IMR-90 (cell line): ENCODE data around the gene FBXO33. TPM values are rescaled to one million over a fixed set of nuclear protein-coding genes. Genes with fewer than 3 reads are reported as not detected.

Experiments
- ATAC-seq: fragments of 200-7000 bp; cut with Tn5 transposase; 2 replicates; pipeline ENCODE4 v1.9.1; 2020; ENCODE audit warnings: low read depth, mild to moderate bottlenecking, moderate library complexity
- BruUV-seq: library from RNA; stranded (reverse); fragments of 400-500 nt; replicated peaks from 2 replicates; lab custom pipeline; 2021; lab: Mats Ljungman, UMichigan
- CTCF ChIA-PET: fragments of 300-600 bp; formaldehyde crosslinking; extraction: SDS; loops from one replicate; lab custom pipeline; 2021; ENCODE audit warnings: antibody characterized with exemption; lab: Yijun Ruan, JAX
- POLR2A ChIA-PET: fragments of 300-600 bp; sonication (Branson Sonifier 250); formaldehyde crosslinking; loops from one replicate; lab custom pipeline; 2022; ENCODE audit warnings: antibody characterized with exemption; ENCODE audit not compliant: unreplicated experiment; lab: Charles Lee
- DNase-seq: peaks from one replicate; pipeline ENCODE4 v3.0.0; 2013
- H2AFZ ChIP-seq: replicated peaks from 2 replicates; pipeline ENCODE3; 2013; ENCODE audit warnings: low read length, mild to moderate bottlenecking; ENCODE audit not compliant: poor library complexity
- H2AK5ac ChIP-seq: 2 replicates; pipeline ENCODE4 v1.6.1; 2013; ENCODE audit warnings: low read depth, low read length, inconsistent platforms
- H2AK9ac ChIP-seq: replicated peaks from 2 replicates; pipeline ENCODE3; 2013; ENCODE audit warnings: mild to moderate bottlenecking, low read depth, low read length, moderate library complexity; ENCODE audit not compliant: poor library complexity
- H2BK120ac ChIP-seq: 2 replicates; pipeline ENCODE4 v1.6.1; 2013; ENCODE audit warnings: low read depth, low read length, inconsistent platforms
- H2BK15ac ChIP-seq: 3 replicates; pipeline ENCODE4 v1.6.1; 2013; ENCODE audit warnings: low read depth, low read length, inconsistent platforms
- H2BK20ac ChIP-seq: 2 replicates; pipeline ENCODE4 v1.6.1; 2013; ENCODE audit warnings: low read depth, mild to moderate bottlenecking, inconsistent platforms, low read length, moderate library complexity
- H2BK5ac ChIP-seq: 2 replicates; pipeline ENCODE4 v1.6.1; 2013; ENCODE audit warnings: mild to moderate bottlenecking, low read depth, low read length, inconsistent platforms; ENCODE audit not compliant: poor library complexity, severe bottlenecking
- H3K14ac ChIP-seq: replicated peaks from 2 replicates; pipeline ENCODE4 v1.6.1; 2013; ENCODE audit warnings: low read depth, low read length, inconsistent platforms
- H3K18ac ChIP-seq: 2 replicates; pipeline ENCODE4 v1.6.1; 2013; ENCODE audit warnings: low read depth, low read length, control low read depth
- H3K23ac ChIP-seq: 2 replicates; pipeline ENCODE4 v1.6.1; 2013; ENCODE audit warnings: low read depth, low read length, inconsistent platforms
- H3K27ac ChIP-seq: 2 replicates; pipeline ENCODE4 v1.5.1; 2013; ENCODE audit warnings: mild to moderate bottlenecking, control low read depth, low read length; ENCODE audit not compliant: insufficient read depth
- H3K27me3 ChIP-seq: 2 replicates; pipeline ENCODE4 v1.6.1; 2013; ENCODE audit warnings: low read length; ENCODE audit not compliant: control insufficient read depth, insufficient read depth
- H3K36me3 ChIP-seq: 2 replicates; pipeline ENCODE4 v1.6.1; 2013; ENCODE audit warnings: low read length, mixed read lengths; ENCODE audit not compliant: control insufficient read depth, insufficient read depth
- H3K4ac ChIP-seq: 2 replicates; pipeline ENCODE4 v1.6.1; 2013; ENCODE audit warnings: low read depth, low read length, inconsistent platforms
- H3K4me1 ChIP-seq: 2 replicates; pipeline ENCODE4 v1.6.1; 2013; ENCODE audit warnings: low read length, mixed read lengths; ENCODE audit not compliant: control insufficient read depth, insufficient read depth
- H3K4me2 ChIP-seq: 2 replicates; pipeline ENCODE4 v1.6.1; 2013; ENCODE audit warnings: low read depth, mild to moderate bottlenecking, control low read depth, low read length, moderate library complexity
- H3K4me3 ChIP-seq: 2 replicates; pipeline ENCODE4 v1.5.1; 2013; ENCODE audit warnings: low read depth, mild to moderate bottlenecking, control low read depth, low read length, moderate library complexity; ENCODE audit not compliant: insufficient read depth
- H3K56ac ChIP-seq: 2 replicates; pipeline ENCODE4 v1.6.1; 2013; ENCODE audit warnings: low read length, inconsistent platforms; ENCODE audit not compliant: insufficient read depth; ENCODE audit errors: extremely low read depth
- H3K79me1 ChIP-seq, 2 experiments: 2 replicates each; pipeline ENCODE4 v1.6.1; 2013; ENCODE audit warnings: low read length in 2 of 2, inconsistent platforms in 1 of 2, low read depth in 1 of 2
- H3K9ac ChIP-seq: 2 replicates; pipeline ENCODE4 v1.6.1; 2013; ENCODE audit warnings: low read depth, low read length, control low read depth
- H3K9me1 ChIP-seq: 2 replicates; pipeline ENCODE4 v1.6.1; 2013; ENCODE audit warnings: low read length, inconsistent platforms; ENCODE audit not compliant: insufficient read depth
- H3K9me3 ChIP-seq: 2 replicates; pipeline ENCODE4 v1.6.1; 2013; ENCODE audit warnings: low read length; ENCODE audit not compliant: control insufficient read depth, insufficient read depth
- H4K20me1 ChIP-seq: 2 replicates; pipeline ENCODE4 v1.6.1; 2013; ENCODE audit warnings: low read length, inconsistent platforms; ENCODE audit not compliant: insufficient read depth
- H4K5ac ChIP-seq: 2 replicates; pipeline ENCODE4 v1.6.1; 2013; ENCODE audit warnings: mild to moderate bottlenecking, low read depth, low read length, control low read depth
- H4K8ac ChIP-seq, 2 experiments: 2 replicates each; pipeline ENCODE4 v1.6.1; 2013; ENCODE audit warnings: low read depth in 2 of 2, low read length in 2 of 2, control low read depth in 1 of 2, inconsistent platforms in 1 of 2
- H4K91ac ChIP-seq: 2 replicates; pipeline ENCODE4 v1.6.1; 2013; ENCODE audit warnings: low read depth, low read length, inconsistent platforms; ENCODE audit not compliant: insufficient read depth
- BHLHE40 ChIP-seq: fragments of 150-350 bp; IDR thresholded peaks from 2 replicates; pipeline ENCODE4 v1.6.1; 2016; ENCODE audit warnings: mild to moderate bottlenecking, low read depth, low read length
- CEBPB ChIP-seq: IDR thresholded peaks from 2 replicates; pipeline ENCODE4 v1.6.1; 2012; ENCODE audit warnings: low read depth, low read length, improper control_type of control experiment
- CHD1 ChIP-seq: IDR thresholded peaks from 2 replicates; pipeline ENCODE4 v1.6.1; 2012; ENCODE audit warnings: low read depth, low read length, improper control_type of control experiment
- FOS ChIP-seq: fragments of 150-350 bp; IDR thresholded peaks from 2 replicates; pipeline ENCODE4 v1.6.1; 2016; ENCODE audit warnings: low read depth, low read length
- MAFK ChIP-seq: IDR thresholded peaks from 2 replicates; pipeline ENCODE4 v1.6.1; 2012; ENCODE audit warnings: low read depth, low read length, improper control_type of control experiment
- MAZ ChIP-seq: IDR thresholded peaks from 2 replicates; pipeline ENCODE4 v1.6.1; 2012; ENCODE audit warnings: low read depth, mild to moderate bottlenecking, low read length, improper control_type of control experiment, moderate library complexity, borderline replicate concordance
- MXI1 ChIP-seq: IDR thresholded peaks from 2 replicates; pipeline ENCODE4 v1.6.1; 2012; ENCODE audit warnings: low read depth, mild to moderate bottlenecking, low read length, moderate library complexity, borderline replicate concordance
- NFE2L2 ChIP-seq: fragments of 150-350 bp; IDR thresholded peaks from 2 replicates; pipeline ENCODE4 v1.6.1; 2016; ENCODE audit warnings: low read depth, mild to moderate bottlenecking, low read length
- POLR2A ChIP-seq: IDR thresholded peaks from 2 replicates; pipeline ENCODE4 v1.6.1; 2012; ENCODE audit warnings: mild to moderate bottlenecking, low read depth, low read length
- RAD21 ChIP-seq: IDR thresholded peaks from 2 replicates; pipeline ENCODE4 v1.6.1; 2012; ENCODE audit warnings: low read length, improper control_type of control experiment
- RFX5 ChIP-seq: IDR thresholded peaks from 2 replicates; pipeline ENCODE4 v1.8.0; 2012; ENCODE audit warnings: low read depth, mild to moderate bottlenecking, low read length, moderate library complexity
- SMC3 ChIP-seq: fragments of 150-350 bp; IDR thresholded peaks from 2 replicates; pipeline ENCODE4 v1.6.1; 2016; ENCODE audit warnings: low read depth, mild to moderate bottlenecking, antibody characterized with exemption, low read length, moderate library complexity
- WGBS, 2 experiments: methylation state at CpG; one replicate each; pipeline versions ENCODE4 v1.1.5 to v1.1.7; 2013; ENCODE audit warnings: missing lambda C conversion rate in 2 of 2; ENCODE audit not compliant: insufficient read length in 1 of 2; ENCODE audit errors: extremely low coverage in 2 of 2; 5-methylcytosine and 5-hydroxymethylcytosine counted together
- dilution Hi-C: fragments of 300-500 bp; cut with HindIII; formaldehyde crosslinking; loops from one replicate; pipeline ENCODE4 v1.14.3; 2018; ENCODE audit warnings: low sequenced_read_pairs; ENCODE audit not compliant: unreplicated experiment
- in situ Hi-C: fragments of 300-500 bp; cut with MboI; formaldehyde crosslinking; loops from 3 replicates; pipeline ENCODE4 v1.14.3; 2019; ENCODE audit warnings: low sequenced_read_pairs, inconsistent platforms, mixed read lengths
- intact Hi-C: fragments of 100-400 bp; cut with micrococcal nuclease; formaldehyde crosslinking; loops from 2 replicates; pipeline ENCODE4 v1.10.0; 2022
- polyA plus RNA-seq, 3 experiments: library from polyadenylated mRNA; depleted of rRNA; stranded (reverse); fragments of >200 nt; gene quantifications; 2 replicates each; pipeline ENCODE4 v1.2.3, GENCODE V29; 2012; ENCODE audit warnings: low replicate concordance in 1 of 3
- total RNA-seq: library from RNA; depleted of rRNA; stranded (reverse); fragments of >200 nt; gene quantifications from 2 replicates; pipeline ENCODE4 v1.2.3, GENCODE V29; 2012
- TF ChIP-seq, protein P1 (sequence below): fragments of 150-350 bp; IDR thresholded peaks from 2 replicates; pipeline ENCODE4 v1.6.1; 2017; ENCODE audit warnings: mild to moderate bottlenecking, antibody characterized with exemption, low read length, low read depth
- TF ChIP-seq, protein P2 (sequence below): conservative IDR thresholded peaks from 2 replicates; pipeline ENCODE4 v1.5.1; 2012; ENCODE audit warnings: mild to moderate bottlenecking, low read depth, low read length, improper control_type of control experiment
- TF ChIP-seq, protein P3 (sequence below): fragments of 150-350 bp; IDR thresholded peaks from 2 replicates; pipeline ENCODE4 v1.6.1; 2016; ENCODE audit warnings: low read depth, mild to moderate bottlenecking, low read length, moderate library complexity, borderline replicate concordance

FBXO33 gene
- total and polyA plus RNA-seq, 2 of the 4 experiments (the other 2 are of a cell fraction): 7.6 to 10.0 TPM

DNA sequence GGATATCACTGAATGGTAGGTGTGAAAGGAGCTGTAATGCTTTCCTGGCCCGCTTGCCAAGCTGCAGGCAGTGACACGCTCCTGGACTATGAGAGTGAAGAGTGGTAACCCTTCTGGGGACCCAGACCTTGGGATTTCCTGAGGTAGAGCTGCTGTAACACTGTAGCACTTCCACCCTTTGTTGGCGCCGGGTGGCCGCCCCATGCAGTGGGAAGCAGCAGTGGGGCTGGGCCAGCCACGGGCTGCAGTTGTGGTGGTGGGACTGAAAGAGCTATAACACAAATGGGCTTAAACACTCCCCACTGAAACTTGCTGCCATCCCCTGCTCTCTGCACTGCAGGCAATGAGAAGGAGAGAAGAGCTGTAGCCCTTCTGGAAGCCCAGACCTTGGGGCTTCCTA, 9.6 kb upstream of the FBXO33 start:
- ATAC-seq: no peak; the same call in 1 of the 2 replicates
- ChIA-PET CTCF (no interaction called here), POLR2A (no interaction called here)
- Histone ChIP-seq H2BK5ac (no peak overlapping the region), H3K9me1 (no peaks in the 10 kb centered on the region), H3K4me1 (no peaks in the 10 kb centered on the region), H4K91ac (no peak overlapping the region), H3K4me3 (no peak overlapping the region), H3K27me3 (no peaks in the 10 kb centered on the region), H2AK5ac (no peak overlapping the region), H2BK15ac (no peak overlapping the region), H3K4ac (no peak overlapping the region), H3K4me2 (no peak overlapping the region), H3K36me3 (no peaks in the 10 kb centered on the region), H3K56ac (no peak overlapping the region), H2BK20ac (no peak overlapping the region), H4K20me1 (no peaks in the 10 kb centered on the region), H2AK9ac (no peak overlapping the region), H4K5ac (no peak overlapping the region), H4K8ac (no peak overlapping the region), H3K18ac (no peak overlapping the region), H3K27ac (no peak overlapping the region), H3K79me1 (no peaks in the 10 kb centered on the region), H3K9ac (no peak overlapping the region), H2AFZ (no peak overlapping the region), H3K9me3 (no peaks in the 10 kb centered on the region), H3K14ac (no peak overlapping the region), H2BK120ac (no peak overlapping the region), H3K23ac (no peak overlapping the region)
- TF ChIP-seq CHD1 (no peak), RAD21 (no peak), MAZ (no peak), SMC3 (no peak), POLR2A (no peak), NFE2L2 (no peak), MAFK (no peak), FOS (no peak), CEBPB (no peak), RFX5 (no peak), BHLHE40 (no peak), MXI1 (no peak)
- TF ChIP-seq, protein P1, sequence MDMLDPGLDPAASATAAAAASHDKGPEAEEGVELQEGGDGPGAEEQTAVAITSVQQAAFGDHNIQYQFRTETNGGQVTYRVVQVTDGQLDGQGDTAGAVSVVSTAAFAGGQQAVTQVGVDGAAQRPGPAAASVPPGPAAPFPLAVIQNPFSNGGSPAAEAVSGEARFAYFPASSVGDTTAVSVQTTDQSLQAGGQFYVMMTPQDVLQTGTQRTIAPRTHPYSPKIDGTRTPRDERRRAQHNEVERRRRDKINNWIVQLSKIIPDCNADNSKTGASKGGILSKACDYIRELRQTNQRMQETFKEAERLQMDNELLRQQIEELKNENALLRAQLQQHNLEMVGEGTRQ: no peak
- TF ChIP-seq, protein P2, sequence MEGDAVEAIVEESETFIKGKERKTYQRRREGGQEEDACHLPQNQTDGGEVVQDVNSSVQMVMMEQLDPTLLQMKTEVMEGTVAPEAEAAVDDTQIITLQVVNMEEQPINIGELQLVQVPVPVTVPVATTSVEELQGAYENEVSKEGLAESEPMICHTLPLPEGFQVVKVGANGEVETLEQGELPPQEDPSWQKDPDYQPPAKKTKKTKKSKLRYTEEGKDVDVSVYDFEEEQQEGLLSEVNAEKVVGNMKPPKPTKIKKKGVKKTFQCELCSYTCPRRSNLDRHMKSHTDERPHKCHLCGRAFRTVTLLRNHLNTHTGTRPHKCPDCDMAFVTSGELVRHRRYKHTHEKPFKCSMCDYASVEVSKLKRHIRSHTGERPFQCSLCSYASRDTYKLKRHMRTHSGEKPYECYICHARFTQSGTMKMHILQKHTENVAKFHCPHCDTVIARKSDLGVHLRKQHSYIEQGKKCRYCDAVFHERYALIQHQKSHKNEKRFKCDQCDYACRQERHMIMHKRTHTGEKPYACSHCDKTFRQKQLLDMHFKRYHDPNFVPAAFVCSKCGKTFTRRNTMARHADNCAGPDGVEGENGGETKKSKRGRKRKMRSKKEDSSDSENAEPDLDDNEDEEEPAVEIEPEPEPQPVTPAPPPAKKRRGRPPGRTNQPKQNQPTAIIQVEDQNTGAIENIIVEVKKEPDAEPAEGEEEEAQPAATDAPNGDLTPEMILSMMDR: no peak
- TF ChIP-seq, protein P3, sequence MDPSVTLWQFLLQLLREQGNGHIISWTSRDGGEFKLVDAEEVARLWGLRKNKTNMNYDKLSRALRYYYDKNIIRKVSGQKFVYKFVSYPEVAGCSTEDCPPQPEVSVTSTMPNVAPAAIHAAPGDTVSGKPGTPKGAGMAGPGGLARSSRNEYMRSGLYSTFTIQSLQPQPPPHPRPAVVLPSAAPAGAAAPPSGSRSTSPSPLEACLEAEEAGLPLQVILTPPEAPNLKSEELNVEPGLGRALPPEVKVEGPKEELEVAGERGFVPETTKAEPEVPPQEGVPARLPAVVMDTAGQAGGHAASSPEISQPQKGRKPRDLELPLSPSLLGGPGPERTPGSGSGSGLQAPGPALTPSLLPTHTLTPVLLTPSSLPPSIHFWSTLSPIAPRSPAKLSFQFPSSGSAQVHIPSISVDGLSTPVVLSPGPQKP: no peak
- dilution Hi-C loops: no loop called here
- BruUV-seq: no TSS peak
- in situ Hi-C loops: no loop called here
- intact Hi-C loops: no loop called here
- WGBS, 2 experiments: no CpG with 5 or more reads among the region's 6 CpGs
- no peak for DNase-seq
